ENCODE results near the gene PITPNM3. TPM values are rescaled to one million over a fixed set of nuclear protein-coding genes. Genes with fewer than 3 reads are reported as not detected.
"Not testable (repeated sequence)": the region's sequence is repeated elsewhere in the genome, so short reads cannot be mapped to it uniquely, and the experiment has no call there.

PITPNM3 gene
- total RNA-seq, 4 donors from 2014 or later: 23.3 to 87.7 (median 47.8) TPM

DNA sequence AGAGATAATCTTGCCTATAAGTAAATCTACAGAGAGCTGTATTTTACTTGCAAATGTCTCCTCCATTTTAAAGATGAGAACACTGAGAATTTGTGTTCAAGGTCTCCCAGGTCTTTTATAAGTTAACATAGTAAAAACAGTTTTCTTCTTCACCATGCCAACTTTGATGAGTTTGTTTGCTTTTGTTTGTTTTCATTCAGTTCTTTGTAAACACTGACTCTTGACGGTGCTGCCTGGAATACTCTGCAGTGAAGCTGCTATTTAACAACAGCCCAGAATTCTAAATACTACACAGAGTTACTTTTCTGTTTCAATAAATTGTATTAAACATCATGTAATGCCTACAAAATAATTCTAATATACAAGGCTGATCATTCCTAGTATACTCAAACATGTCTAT, 41.4 kb upstream of the PITPNM3 start:
- Histone ChIP-seq H3K27me3 (no peaks in the 10 kb centered on the region), H3K36me3 (peaks cover 7 to 90% of the 10 kb centered on the region in 2 donors), H3K4me3 (no peak overlapping the region), H3K9me3 (no peaks in the 10 kb centered on the region), H3K4me1 (peaks cover 0 to 28% (median 19%) of the 10 kb centered on the region in 3 donors), H3K27ac (peak overlapping the region in 2 of 4 donors; percentile 13 to 43)
- no peak for TF ChIP-seq POLR2AphosphoS5 (IDR thresholded peaks at IDR 0.05)
- TF ChIP-seq POLR2A (IDR thresholded peaks at IDR 0.05): no peak
- TF ChIP-seq, protein P1, sequence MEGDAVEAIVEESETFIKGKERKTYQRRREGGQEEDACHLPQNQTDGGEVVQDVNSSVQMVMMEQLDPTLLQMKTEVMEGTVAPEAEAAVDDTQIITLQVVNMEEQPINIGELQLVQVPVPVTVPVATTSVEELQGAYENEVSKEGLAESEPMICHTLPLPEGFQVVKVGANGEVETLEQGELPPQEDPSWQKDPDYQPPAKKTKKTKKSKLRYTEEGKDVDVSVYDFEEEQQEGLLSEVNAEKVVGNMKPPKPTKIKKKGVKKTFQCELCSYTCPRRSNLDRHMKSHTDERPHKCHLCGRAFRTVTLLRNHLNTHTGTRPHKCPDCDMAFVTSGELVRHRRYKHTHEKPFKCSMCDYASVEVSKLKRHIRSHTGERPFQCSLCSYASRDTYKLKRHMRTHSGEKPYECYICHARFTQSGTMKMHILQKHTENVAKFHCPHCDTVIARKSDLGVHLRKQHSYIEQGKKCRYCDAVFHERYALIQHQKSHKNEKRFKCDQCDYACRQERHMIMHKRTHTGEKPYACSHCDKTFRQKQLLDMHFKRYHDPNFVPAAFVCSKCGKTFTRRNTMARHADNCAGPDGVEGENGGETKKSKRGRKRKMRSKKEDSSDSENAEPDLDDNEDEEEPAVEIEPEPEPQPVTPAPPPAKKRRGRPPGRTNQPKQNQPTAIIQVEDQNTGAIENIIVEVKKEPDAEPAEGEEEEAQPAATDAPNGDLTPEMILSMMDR (IDR thresholded peaks at IDR 0.05): no peak
- TF ChIP-seq EP300 (IDR thresholded peaks at IDR 0.05): no peak
- WGBS, 2 donors (ENCODE audit: low coverage in 1 of 2): 17 to 71% methylated on average over 1 of the region's 1 CpG
- ATAC-seq: no peak

DNA sequence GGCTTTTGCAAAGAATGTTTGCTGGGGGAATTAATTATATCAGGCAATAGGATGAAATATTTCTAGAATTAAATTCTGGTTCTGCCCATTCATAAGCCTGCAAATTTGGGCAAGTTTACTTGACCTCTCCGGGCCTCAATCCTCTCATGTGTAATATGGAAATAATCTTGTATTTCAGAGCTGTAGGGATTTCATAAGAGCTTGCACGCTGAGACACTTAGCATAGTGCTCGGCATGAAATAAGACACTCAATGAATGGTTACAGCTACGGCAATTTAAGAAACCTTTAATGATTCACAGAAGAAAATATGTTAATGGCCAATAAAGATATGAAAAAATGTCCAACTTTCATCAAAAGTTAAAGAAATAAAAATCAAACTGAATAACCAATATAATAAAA, 40.6 kb upstream of the PITPNM3 start:
- no peak for ATAC-seq

DNA sequence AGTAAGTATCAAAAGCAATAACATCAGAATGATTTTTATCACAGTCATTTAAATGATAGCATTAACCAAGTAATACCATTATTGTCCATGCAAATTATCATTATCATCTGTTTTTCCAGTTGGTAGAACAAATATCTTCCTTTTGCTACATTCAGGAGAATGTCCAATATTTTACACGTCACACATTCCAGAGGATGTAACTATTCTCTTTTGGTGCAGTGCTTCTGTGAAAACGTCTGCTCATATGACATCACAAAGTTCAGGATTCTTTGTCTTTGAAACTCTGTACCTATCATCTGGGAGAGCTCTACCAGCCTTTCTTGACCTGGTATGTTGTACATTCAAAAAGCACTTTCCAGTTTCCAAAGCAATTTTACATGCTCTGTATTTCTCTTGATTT, 40.2 kb upstream of the PITPNM3 start:
- H3K4me3 ChIP-seq: no peak overlapping the region
- no peak overlapping the region for H3K27ac ChIP-seq
- WGBS, 2 donors (ENCODE audit: low coverage in 1 of 2): 49 to 52% methylated on average over 2 of the region's 2 CpGs
- H3K4me1 ChIP-seq: peaks cover 0 to 25% (median 21%) of the 10 kb centered on the region in 3 donors
- ATAC-seq: no peak
- H3K36me3 ChIP-seq: peaks cover 7 to 95% of the 10 kb centered on the region in 2 donors
- H3K9me3 ChIP-seq: no peaks in the 10 kb centered on the region
- H3K27me3 ChIP-seq: no peaks in the 10 kb centered on the region
- TF ChIP-seq, protein P1 (IDR thresholded peaks at IDR 0.05): no peak
- TF ChIP-seq POLR2A (IDR thresholded peaks at IDR 0.05) (no peak), POLR2AphosphoS5 (IDR thresholded peaks at IDR 0.05) (no peak), EP300 (IDR thresholded peaks at IDR 0.05) (no peak)

More for the DNA sequence above, 40.6 kb upstream of the PITPNM3 start:
- TF ChIP-seq, protein P1 (IDR thresholded peaks at IDR 0.05): no peak
- TF ChIP-seq EP300 (IDR thresholded peaks at IDR 0.05): no peak
- TF ChIP-seq POLR2A (IDR thresholded peaks at IDR 0.05): no peak
- TF ChIP-seq POLR2AphosphoS5 (IDR thresholded peaks at IDR 0.05): no peak
- peaks cover 0 to 25% (median 19%) of the 10 kb centered on the region in 3 donors for H3K4me1 ChIP-seq
- 90 to 94% methylated on average over 4 of the region's 4 CpGs for WGBS, 2 donors (ENCODE audit: low coverage in 1 of 2)
- no peak overlapping the region for H3K4me3 ChIP-seq
- no peak overlapping the region for H3K27ac ChIP-seq
- no peaks in the 10 kb centered on the region for H3K27me3 ChIP-seq
- peaks cover 7 to 94% of the 10 kb centered on the region in 2 donors for H3K36me3 ChIP-seq
- no peaks in the 10 kb centered on the region for H3K9me3 ChIP-seq

DNA sequence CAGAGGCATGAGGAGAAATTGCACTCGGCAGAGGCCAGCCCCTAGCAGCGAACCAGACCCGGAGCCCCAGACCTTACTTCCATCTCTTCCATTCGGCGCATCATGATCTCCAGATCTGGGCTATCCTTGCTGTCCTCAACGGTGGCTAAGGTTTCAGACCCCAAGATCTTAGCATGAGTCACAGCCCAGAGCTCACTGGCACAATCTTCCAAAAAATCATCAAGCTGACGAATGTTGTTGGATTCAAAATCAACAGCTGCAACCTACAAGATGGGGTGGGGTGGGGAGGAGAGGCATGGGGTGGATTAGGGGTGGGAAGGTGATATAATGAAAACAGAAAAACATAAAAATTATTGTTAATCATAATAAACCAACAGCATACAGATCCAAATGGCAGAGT, 39.7 kb upstream of the PITPNM3 start:
- no peaks in the 10 kb centered on the region for H3K9me3 ChIP-seq
- TF ChIP-seq POLR2AphosphoS5 (IDR thresholded peaks at IDR 0.05): no peak
- no peak for TF ChIP-seq POLR2A (IDR thresholded peaks at IDR 0.05)
- TF ChIP-seq EP300 (IDR thresholded peaks at IDR 0.05): no peak
- TF ChIP-seq, protein P1 (IDR thresholded peaks at IDR 0.05): no peak
- H3K4me3 ChIP-seq: no peak overlapping the region
- ATAC-seq: no peak
- H3K27ac ChIP-seq: no peak overlapping the region
- WGBS, 2 donors (ENCODE audit: low coverage in 1 of 2): 73% methylated on average over 5 of the region's 7 CpGs; no CpG with 5 or more reads in 1 of the 2 donors
- peaks cover 7 to 96% of the 10 kb centered on the region in 2 donors for H3K36me3 ChIP-seq
- peaks cover 0 to 25% (median 21%) of the 10 kb centered on the region in 3 donors for H3K4me1 ChIP-seq
- H3K27me3 ChIP-seq: no peaks in the 10 kb centered on the region

DNA sequence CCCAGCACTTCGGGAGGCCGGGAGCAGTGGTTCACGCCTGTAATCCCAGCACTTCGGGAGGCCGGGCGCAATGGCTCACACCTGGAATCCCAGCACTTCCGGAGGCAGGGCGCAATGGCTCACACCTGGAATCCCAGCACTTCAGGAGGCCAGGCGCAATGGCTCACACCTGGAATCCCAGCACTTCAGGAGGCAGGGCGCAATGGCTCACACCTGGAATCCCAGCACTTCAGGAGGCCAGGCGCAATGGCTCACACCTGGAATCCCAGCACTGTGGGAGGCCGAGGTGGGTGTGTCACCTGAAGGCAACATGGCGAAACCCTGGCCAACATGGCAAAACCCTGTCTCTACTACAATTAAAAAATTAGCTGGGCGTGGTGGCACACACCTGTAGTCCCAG, 37.0 kb upstream of the PITPNM3 start:
- H3K27me3 ChIP-seq, H3K27ac ChIP-seq, ATAC-seq, H3K9me3 ChIP-seq, H3K4me3 ChIP-seq: not testable (repeated sequence)
- 83 to 100% methylated on average over 1 to 3 of the region's 14 CpGs for whole genome bisulfite sequencing, 2 donors (ENCODE audit: low coverage in 1 of 2)
- Histone ChIP-seq H3K4me1 (peaks cover 0 to 10% (median 5%) of the 10 kb centered on the region in 3 donors), H3K36me3 (peaks cover 12 to 97% of the 10 kb centered on the region in 2 donors)

All from gastroesophageal sphincter (tissue), 4 donors.